ENCODE data around the gene PPM1H. TPM values are rescaled to one million over a fixed set of nuclear protein-coding genes. Genes with fewer than 3 reads are reported as not detected.
"Not testable (repeated sequence)": the region's sequence is repeated elsewhere in the genome, so short reads cannot be mapped to it uniquely, and the experiment has no call there.

The PPM1H gene
- total RNA-seq, 4 donors from 2014 or later: 1.4 to 4.9 (median 2.4) TPM

DNA sequence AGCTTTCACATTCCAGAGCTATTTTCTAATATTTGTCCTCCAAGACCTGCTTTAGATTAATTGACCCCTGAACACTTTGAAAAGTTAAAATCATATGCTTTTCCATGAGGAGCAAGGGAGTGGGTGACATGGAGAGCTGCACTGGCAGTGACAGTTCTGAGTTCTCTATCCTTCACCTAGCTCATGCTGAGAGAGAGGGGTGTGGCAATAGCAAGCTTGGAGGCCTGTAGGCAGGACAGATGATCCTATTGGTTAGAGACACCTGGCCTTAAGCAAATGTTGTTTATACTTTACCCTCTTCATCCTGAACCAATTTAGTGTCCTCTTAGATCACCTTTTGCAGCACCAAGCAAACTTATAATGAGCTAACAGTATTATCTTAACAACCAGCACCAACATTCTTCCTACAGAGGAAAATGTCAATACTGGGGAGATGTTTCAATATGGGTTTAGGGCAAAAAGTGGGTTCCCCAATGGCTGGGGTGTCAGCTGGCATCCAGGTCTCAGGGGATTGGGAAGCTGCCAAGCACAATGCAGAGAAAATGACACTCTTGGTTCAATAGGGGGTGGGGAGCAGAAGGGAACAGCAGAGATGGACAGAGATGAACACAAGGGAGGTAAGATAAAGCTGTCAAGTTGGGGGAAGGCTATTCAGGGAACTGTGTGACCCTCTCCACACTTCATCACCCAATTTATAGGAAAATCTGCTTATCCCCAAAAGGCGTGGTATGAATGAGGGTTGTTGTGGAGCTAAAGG lies 37.0 kb upstream of the PPM1H start:
- ATAC-seq (ENCODE audit: low FRiP score) (no peak), DNase-seq (ENCODE audit: low spot score) (no peak)
- TF ChIP-seq CTCF (IDR thresholded peaks at IDR 0.05): no peak

DNA sequence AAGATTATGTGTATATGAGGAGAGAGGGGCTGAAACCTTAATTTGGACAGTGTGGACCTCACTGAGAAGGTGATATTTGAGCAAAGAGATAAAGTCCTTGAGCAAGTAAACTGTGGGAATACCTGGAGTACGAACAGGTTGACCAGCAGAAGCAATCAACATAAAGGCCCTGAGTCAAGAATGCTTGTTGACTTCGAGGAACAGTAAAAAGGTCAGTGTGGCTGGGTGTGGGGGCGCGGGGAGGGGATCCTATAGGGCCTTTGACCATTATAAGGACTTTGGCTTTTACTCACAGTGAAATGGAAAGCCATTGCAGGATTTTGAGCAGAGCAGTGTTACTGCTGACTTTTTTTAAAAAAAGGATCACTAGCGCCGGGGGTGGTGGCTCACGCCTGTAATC lies 34.7 kb upstream of the PPM1H start:
- TF ChIP-seq CTCF (IDR thresholded peaks at IDR 0.05): no peak
- DNase-seq (ENCODE audit: low spot score) (no peak), ATAC-seq (ENCODE audit: low FRiP score) (no peak)

DNA sequence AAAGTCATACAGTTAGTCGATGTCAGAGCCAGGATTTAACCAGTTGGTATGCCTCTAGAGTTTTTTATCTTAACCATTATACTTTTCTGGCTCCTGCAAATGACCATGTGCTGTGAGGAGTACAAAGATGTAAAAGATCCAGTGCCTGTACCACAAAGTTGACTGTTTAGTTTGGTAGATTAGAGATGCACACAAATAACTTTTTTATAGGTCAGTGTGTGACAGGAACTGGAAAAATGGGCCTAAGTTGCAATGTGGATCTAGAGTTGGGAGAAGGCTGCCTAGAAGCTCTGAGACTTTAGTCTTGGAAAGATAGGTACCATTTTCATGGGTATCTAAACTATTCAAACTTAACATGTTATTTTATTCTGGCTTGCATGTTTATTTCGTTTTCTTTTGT lies 32.8 kb upstream of the PPM1H start:
- ATAC-seq (ENCODE audit: low FRiP score) (no peak), DNase-seq (ENCODE audit: low spot score) (no peak)
- TF ChIP-seq CTCF (IDR thresholded peaks at IDR 0.05): no peak

- DNase-seq (ENCODE audit: low spot score) (no peak), ATAC-seq (ENCODE audit: low FRiP score) (no peak)
- no peak for TF ChIP-seq CTCF (IDR thresholded peaks at IDR 0.05)
Observed at GRCh38 chr12:62966990-62967506, 32.1 kb upstream of the PPM1H start.

DNA sequence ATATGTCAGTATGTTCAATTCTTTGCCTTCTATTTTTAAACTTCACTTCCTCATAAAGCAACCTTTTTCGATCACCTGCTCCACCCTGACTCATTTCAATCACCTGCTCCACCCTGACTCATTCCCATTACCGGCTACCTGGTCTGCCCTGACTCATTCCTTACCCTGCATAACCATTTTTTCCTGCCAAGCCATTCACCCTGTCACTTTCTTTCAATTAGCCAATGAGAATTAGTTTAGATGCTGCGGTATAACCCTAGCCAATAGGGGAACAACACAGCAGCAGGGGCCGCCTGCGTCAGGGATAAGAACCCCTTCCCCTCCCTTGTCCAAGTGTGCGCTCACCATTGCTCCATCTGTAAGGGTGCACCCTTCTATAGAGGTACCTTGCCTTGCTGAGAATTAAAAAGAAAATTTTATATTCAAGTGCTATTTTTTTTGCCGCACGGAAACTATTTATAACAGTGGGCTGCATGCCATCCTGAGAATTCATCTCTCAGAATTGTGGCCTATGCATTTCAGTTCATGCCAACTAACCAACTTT lies 31.6 kb upstream of the PPM1H start:
- DNase-seq (ENCODE audit: low spot score); ATAC-seq (ENCODE audit: low FRiP score): not testable (repeated sequence)

GRCh38 chr12:62965700-62966099 lies 30.8 kb upstream of the PPM1H start:
- ATAC-seq (ENCODE audit: low FRiP score); DNase-seq (ENCODE audit: low spot score): not testable (repeated sequence)

DNA sequence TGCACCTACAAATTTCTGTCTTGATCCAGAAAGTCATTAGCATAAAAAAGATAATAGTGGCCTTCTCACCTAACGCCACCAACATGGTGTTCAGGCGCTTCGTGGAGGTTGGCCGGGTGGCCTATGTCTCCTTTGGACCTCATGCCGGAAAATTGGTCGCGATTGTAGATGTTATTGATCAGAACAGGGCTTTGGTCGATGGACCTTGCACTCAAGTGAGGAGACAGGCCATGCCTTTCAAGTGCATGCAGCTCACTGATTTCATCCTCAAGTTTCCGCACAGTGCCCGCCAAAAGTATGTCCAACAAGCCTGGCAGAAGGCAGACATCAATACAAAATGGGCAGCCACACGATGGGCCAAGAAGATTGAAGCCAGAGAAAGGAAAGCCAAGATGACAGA lies 30.3 kb upstream of the PPM1H start:
- ATAC-seq (ENCODE audit: low FRiP score); DNase-seq (ENCODE audit: low spot score): not testable (repeated sequence)

GRCh38 chr12:62963486-62964041 lies 28.6 kb upstream of the PPM1H start:
- ATAC-seq (ENCODE audit: low FRiP score): no peak

More at GRCh38 chr12:62963486-62964041, 28.6 kb upstream of the PPM1H start:
- TF ChIP-seq CTCF (IDR thresholded peaks at IDR 0.05): no peak
- DNase-seq (ENCODE audit: low spot score): no peak

All from omental fat pad (tissue), 4 donors.